GM23338 (cell line): ENCODE measurements around the gene CAPN10. TPM values are rescaled to one million over a fixed set of nuclear protein-coding genes. Genes with fewer than 3 reads are reported as not detected.

Experiments used
- ATAC-seq: fragments of 200-7000 bp; cut with Tn5 transposase; 3 replicates; pipeline ENCODE4 v1.9.1; 2020
- DNase-seq: peaks from one replicate; pipeline ENCODE4 v3.0.0-alpha.2; 2015; ENCODE audit warnings: low spot score
- H2AFZ ChIP-seq: fragments of 200-600 bp; sonication (generic); 2 replicates; pipeline ENCODE4 v1.8.0; 2016; ENCODE audit warnings: antibody characterized with exemption, mild to moderate bottlenecking, moderate library complexity
- H3F3A ChIP-seq: fragments of 200-600 bp; sonication (generic); replicated peaks from 2 replicates; pipeline ENCODE4 v1.8.0; 2017; ENCODE audit warnings: antibody characterized with exemption, mixed run types, low read depth
- H3K27ac ChIP-seq: fragments of 200-600 bp; sonication (generic); 2 replicates; pipeline ENCODE4 v1.6.1; 2016; ENCODE audit warnings: low read depth
- H3K27me3 ChIP-seq: fragments of 200-600 bp; sonication (generic); 2 replicates; pipeline ENCODE4 v1.8.0; 2016; ENCODE audit warnings: mild to moderate bottlenecking, mixed run types, moderate library complexity; ENCODE audit not compliant: insufficient read depth
- H3K36me3 ChIP-seq: fragments of 200-600 bp; sonication (generic); 2 replicates; pipeline ENCODE4 v1.8.0; 2016; ENCODE audit warnings: mild to moderate bottlenecking; ENCODE audit not compliant: insufficient read depth
- H3K4me1 ChIP-seq: fragments of 200-600 bp; sonication (generic); 2 replicates; pipeline ENCODE4 v1.8.0; 2016; ENCODE audit warnings: mild to moderate bottlenecking, moderate library complexity; ENCODE audit not compliant: insufficient read depth
- H3K4me2 ChIP-seq: fragments of 200-600 bp; sonication (generic); 2 replicates; pipeline ENCODE4 v1.7.1; 2017; ENCODE audit warnings: mixed run types
- H3K4me3 ChIP-seq: fragments of 200-600 bp; sonication (generic); 2 replicates; pipeline ENCODE4 v1.6.1; 2016; ENCODE audit warnings: mixed run types
- H3K79me2 ChIP-seq: fragments of 200-600 bp; sonication (generic); replicated peaks from 2 replicates; pipeline ENCODE4 v1.8.0; 2017; ENCODE audit warnings: mild to moderate bottlenecking; ENCODE audit not compliant: insufficient read depth
- H3K9me2 ChIP-seq: fragments of 200-600 bp; sonication (generic); 2 replicates; pipeline ENCODE4 v1.8.0; 2017; ENCODE audit not compliant: insufficient read depth
- H4K20me1 ChIP-seq: fragments of 200-600 bp; sonication (generic); replicated peaks from 2 replicates; pipeline ENCODE4 v1.8.0; 2017; ENCODE audit warnings: mild to moderate bottlenecking; ENCODE audit not compliant: insufficient read depth
- H3K27ac Mint-ChIP-seq: 2 replicates; pipeline ENCODE4 v1.8.0; 2020; ENCODE audit warnings: inconsistent platforms, mild to moderate bottlenecking, moderate library complexity, mixed read lengths
- H3K27me3 Mint-ChIP-seq: 3 replicates; pipeline ENCODE4 v1.8.0; 2022; ENCODE audit warnings: low read depth, mild to moderate bottlenecking, moderate library complexity, mixed read lengths, inconsistent platforms; ENCODE audit not compliant: insufficient read depth, poor library complexity
- H3K36me3 Mint-ChIP-seq: 3 replicates; pipeline ENCODE4 v1.8.0; 2021; ENCODE audit warnings: low read depth, mild to moderate bottlenecking, inconsistent platforms, moderate library complexity, mixed read lengths
- H3K4me1 Mint-ChIP-seq: 3 replicates; pipeline ENCODE4 v1.8.0; 2020; ENCODE audit warnings: mild to moderate bottlenecking, inconsistent platforms, mixed read lengths
- H3K4me3 Mint-ChIP-seq: 3 replicates; pipeline ENCODE4 v1.8.0; 2021; ENCODE audit warnings: moderate library complexity, mild to moderate bottlenecking, inconsistent platforms, mixed read lengths
- H3K9me3 Mint-ChIP-seq: 3 replicates; pipeline ENCODE4 v1.8.0; 2020; ENCODE audit warnings: moderate library complexity, mild to moderate bottlenecking, inconsistent platforms, mixed read lengths
- CREB1 ChIP-seq: fragments of 250-450 bp; sonication (Bioruptor Pico); IDR thresholded peaks from 2 replicates; pipeline ENCODE4 v1.5.0; 2020; ENCODE audit warnings: low read depth, mild to moderate bottlenecking, moderate library complexity
- CTCF ChIP-seq, 2 experiments: fragments of 200-600 bp in 1 of 2; sonication (generic) in 1 of 2; conservative IDR thresholded peaks; 2 replicates each; pipeline versions ENCODE4 v1.5.1 to v1.6.1; 2016 to 2017; ENCODE audit warnings: antibody characterized with exemption in 2 of 2, low read depth in 2 of 2, mild to moderate bottlenecking in 2 of 2, moderate library complexity in 1 of 2
- ETS1 ChIP-seq: IDR thresholded peaks from 2 replicates; pipeline ENCODE4 v1.6.1; 2016; ENCODE audit warnings: antibody characterized with exemption
- EZH2 ChIP-seq: fragments of 200-600 bp; sonication (generic); IDR thresholded peaks from one replicate; pipeline ENCODE4 v1.8.0; 2017; ENCODE audit warnings: antibody characterized with exemption, mild to moderate bottlenecking, low read depth; ENCODE audit not compliant: unreplicated experiment
- EZH2phosphoT487 ChIP-seq: fragments of 200-600 bp; sonication (generic); IDR thresholded peaks from one replicate; pipeline ENCODE4 v1.8.1; 2018; ENCODE audit warnings: antibody characterized with exemption; ENCODE audit not compliant: unreplicated experiment
- JUNB ChIP-seq: IDR thresholded peaks from one replicate; pipeline ENCODE4 v1.6.1; 2016; ENCODE audit warnings: antibody characterized with exemption; ENCODE audit not compliant: unreplicated experiment
- NANOG ChIP-seq: IDR thresholded peaks from 2 replicates; pipeline ENCODE4 v1.6.1; 2016; ENCODE audit warnings: antibody characterized with exemption, borderline replicate concordance
- POLR2AphosphoS5 ChIP-seq: IDR thresholded peaks from 2 replicates; pipeline ENCODE4 v1.6.1; 2016; ENCODE audit warnings: antibody characterized with exemption, low read depth
- STAT1 ChIP-seq: IDR thresholded peaks from one replicate; pipeline ENCODE4 v1.6.1; 2016; ENCODE audit warnings: antibody characterized with exemption; ENCODE audit not compliant: unreplicated experiment
- ZNF114 ChIP-seq: fragments of 250-450 bp; sonication (Bioruptor Pico); IDR thresholded peaks from 2 replicates; pipeline ENCODE4 v1.5.0; 2020; ENCODE audit warnings: mild to moderate bottlenecking, moderate library complexity
- ZNF331 ChIP-seq: fragments of 250-450 bp; sonication (Bioruptor Pico); IDR thresholded peaks from 2 replicates; pipeline ENCODE4 v1.5.0; 2020; ENCODE audit warnings: low read depth, mild to moderate bottlenecking, moderate library complexity
- polyA plus RNA-seq: library from polyadenylated mRNA; unstranded; fragments of >200 nt; fragmentation: Nextera tagmentation; extraction: Ambion mirVana; gene quantifications from 2 replicates; pipeline ENCODE4 v1.2.1, GENCODE V29; 2016
- total RNA-seq: library from RNA; depleted of rRNA; stranded (reverse); fragments of >200 nt; shearing (Covaris generic); gene quantifications from 2 replicates; pipeline ENCODE4 v1.2.3, GENCODE V29; 2014
- TF ChIP-seq, protein P1 (sequence below): fragments of 250-450 bp; sonication (Bioruptor Pico); IDR thresholded peaks from 2 replicates; pipeline ENCODE4 v1.5.0; 2020; ENCODE audit warnings: mild to moderate bottlenecking, moderate library complexity
- TF ChIP-seq, protein P2 (sequence below): IDR thresholded peaks from one replicate; pipeline ENCODE4 v1.6.1; 2018; ENCODE audit warnings: antibody characterized with exemption; ENCODE audit not compliant: unreplicated experiment

CAPN10 gene
- total and polyA plus RNA-seq, 2 experiments from 2014 or later = 30.2 to 59.8 TPM

DNA sequence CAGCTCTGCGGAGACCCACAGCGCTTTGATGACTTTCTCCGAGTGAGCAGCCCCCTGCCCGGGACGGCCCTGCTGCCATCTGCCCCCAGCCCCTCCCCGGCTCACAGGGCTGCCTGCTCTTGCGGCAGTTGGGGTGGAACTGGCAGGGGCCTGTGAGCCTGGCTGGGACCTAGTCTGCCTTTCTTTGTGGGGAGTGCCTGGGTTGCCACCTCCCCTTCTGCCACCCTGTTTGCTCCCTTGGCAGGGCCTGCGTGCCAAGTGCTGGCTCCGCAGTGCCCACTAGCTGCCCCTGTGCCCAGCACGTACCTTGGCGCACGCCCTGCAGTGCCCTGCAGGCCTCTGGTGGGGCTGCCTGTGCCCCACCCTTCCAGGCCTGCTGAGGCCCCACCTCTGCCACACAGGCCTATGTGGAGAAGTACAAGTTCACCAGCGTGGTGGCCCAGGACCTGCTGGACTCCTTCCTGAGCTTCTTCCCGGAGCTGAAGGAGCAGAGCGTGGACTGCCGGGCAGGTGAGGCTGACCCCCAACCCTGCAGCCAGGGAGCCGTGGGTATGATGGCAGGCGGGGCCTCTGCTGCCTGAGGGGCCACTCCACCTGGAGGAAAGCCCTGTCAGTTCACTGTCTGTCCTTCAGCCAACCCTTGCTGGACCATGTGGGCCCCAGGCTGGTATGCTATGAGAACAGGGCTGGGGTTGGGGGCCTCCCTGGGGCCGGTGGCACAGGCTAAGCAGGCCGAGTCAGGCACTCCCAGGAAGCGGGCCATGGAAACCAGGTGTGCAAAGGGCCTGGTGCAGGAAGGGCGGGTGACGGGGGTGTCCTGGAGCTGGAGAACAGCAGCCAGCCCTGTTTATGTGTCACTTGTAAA is 11.2 kb upstream of the CAPN10 start:
- H3K27me3 Mint-ChIP-seq = peaks cover 21% of the 10 kb centered on the region
- Histone ChIP-seq H3K9me2 (no peaks in the 10 kb centered on the region), H3K4me2 (no peak overlapping the region), H3F3A (0 out of 2 replicates have a peak, but pooled peaks cover 2% of the 10 kb centered on the region), H3K4me3 (no peak overlapping the region), H3K4me1 (no peaks in the 10 kb centered on the region), H4K20me1 (peaks cover 5% of the 10 kb centered on the region; the same call in 1 of the 2 replicates), H3K27ac (no peak overlapping the region), H3K27me3 (0 out of 2 replicates have a peak, but pooled peaks cover under 1% of the 10 kb centered on the region), H2AFZ (no peak overlapping the region), H3K79me2 (no peaks in the 10 kb centered on the region; the same call in 1 of the 2 replicates), H3K36me3 (no peaks in the 10 kb centered on the region)
- no peak overlapping the region for H3K27ac Mint-ChIP-seq
- no peak overlapping the region for H3K4me3 Mint-ChIP-seq
- no peaks in the 10 kb centered on the region for H3K36me3 Mint-ChIP-seq
- no peak for DNase-seq
- H3K9me3 Mint-ChIP-seq = no peaks in the 10 kb centered on the region
- TF ChIP-seq CTCF (conservative IDR thresholded peaks at IDR 0.05; ENCODE audit: low read depth in 2 of 2) (no peak), ZNF114 (CRISPR knock-in tag) (no peak), EZH2phosphoT487 (no peak), ZNF331 (CRISPR knock-in tag) (no peak), NANOG (no peak), STAT1 (no peak), CREB1 (CRISPR knock-in tag) (no peak), ETS1 (no peak), JUNB (no peak), POLR2AphosphoS5 (no peak), EZH2 (no peak)
- TF ChIP-seq, protein P1, sequence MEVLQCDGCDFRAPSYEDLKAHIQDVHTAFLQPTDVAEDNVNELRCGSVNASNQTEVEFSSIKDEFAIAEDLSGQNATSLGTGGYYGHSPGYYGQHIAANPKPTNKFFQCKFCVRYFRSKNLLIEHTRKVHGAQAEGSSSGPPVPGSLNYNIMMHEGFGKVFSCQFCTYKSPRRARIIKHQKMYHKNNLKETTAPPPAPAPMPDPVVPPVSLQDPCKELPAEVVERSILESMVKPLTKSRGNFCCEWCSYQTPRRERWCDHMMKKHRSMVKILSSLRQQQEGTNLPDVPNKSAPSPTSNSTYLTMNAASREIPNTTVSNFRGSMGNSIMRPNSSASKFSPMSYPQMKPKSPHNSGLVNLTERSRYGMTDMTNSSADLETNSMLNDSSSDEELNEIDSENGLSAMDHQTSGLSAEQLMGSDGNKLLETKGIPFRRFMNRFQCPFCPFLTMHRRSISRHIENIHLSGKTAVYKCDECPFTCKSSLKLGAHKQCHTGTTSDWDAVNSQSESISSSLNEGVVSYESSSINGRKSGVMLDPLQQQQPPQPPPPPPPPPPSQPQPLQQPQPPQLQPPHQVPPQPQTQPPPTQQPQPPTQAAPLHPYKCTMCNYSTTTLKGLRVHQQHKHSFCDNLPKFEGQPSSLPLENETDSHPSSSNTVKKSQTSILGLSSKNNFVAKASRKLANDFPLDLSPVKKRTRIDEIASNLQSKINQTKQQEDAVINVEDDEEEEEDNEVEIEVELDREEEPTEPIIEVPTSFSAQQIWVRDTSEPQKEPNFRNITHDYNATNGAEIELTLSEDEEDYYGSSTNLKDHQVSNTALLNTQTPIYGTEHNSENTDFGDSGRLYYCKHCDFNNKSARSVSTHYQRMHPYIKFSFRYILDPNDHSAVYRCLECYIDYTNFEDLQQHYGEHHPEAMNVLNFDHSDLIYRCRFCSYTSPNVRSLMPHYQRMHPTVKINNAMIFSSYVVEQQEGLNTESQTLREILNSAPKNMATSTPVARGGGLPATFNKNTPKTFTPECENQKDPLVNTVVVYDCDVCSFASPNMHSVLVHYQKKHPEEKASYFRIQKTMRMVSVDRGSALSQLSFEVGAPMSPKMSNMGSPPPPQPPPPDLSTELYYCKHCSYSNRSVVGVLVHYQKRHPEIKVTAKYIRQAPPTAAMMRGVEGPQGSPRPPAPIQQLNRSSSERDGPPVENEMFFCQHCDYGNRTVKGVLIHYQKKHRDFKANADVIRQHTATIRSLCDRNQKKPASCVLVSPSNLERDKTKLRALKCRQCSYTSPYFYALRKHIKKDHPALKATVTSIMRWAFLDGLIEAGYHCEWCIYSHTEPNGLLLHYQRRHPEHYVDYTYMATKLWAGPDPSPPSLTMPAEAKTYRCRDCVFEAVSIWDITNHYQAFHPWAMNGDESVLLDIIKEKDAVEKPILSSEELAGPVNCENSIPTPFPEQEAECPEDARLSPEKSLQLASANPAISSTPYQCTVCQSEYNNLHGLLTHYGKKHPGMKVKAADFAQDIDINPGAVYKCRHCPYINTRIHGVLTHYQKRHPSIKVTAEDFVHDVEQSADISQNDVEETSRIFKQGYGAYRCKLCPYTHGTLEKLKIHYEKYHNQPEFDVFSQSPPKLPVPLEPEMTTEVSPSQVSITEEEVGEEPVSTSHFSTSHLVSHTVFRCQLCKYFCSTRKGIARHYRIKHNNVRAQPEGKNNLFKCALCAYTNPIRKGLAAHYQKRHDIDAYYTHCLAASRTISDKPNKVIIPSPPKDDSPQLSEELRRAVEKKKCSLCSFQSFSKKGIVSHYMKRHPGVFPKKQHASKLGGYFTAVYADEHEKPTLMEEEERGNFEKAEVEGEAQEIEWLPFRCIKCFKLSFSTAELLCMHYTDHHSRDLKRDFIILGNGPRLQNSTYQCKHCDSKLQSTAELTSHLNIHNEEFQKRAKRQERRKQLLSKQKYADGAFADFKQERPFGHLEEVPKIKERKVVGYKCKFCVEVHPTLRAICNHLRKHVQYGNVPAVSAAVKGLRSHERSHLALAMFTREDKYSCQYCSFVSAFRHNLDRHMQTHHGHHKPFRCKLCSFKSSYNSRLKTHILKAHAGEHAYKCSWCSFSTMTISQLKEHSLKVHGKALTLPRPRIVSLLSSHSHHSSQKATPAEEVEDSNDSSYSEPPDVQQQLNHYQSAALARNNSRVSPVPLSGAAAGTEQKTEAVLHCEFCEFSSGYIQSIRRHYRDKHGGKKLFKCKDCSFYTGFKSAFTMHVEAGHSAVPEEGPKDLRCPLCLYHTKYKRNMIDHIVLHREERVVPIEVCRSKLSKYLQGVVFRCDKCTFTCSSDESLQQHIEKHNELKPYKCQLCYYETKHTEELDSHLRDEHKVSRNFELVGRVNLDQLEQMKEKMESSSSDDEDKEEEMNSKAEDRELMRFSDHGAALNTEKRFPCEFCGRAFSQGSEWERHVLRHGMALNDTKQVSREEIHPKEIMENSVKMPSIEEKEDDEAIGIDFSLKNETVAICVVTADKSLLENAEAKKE (CRISPR knock-in tag) = no peak
- TF ChIP-seq, protein P2, sequence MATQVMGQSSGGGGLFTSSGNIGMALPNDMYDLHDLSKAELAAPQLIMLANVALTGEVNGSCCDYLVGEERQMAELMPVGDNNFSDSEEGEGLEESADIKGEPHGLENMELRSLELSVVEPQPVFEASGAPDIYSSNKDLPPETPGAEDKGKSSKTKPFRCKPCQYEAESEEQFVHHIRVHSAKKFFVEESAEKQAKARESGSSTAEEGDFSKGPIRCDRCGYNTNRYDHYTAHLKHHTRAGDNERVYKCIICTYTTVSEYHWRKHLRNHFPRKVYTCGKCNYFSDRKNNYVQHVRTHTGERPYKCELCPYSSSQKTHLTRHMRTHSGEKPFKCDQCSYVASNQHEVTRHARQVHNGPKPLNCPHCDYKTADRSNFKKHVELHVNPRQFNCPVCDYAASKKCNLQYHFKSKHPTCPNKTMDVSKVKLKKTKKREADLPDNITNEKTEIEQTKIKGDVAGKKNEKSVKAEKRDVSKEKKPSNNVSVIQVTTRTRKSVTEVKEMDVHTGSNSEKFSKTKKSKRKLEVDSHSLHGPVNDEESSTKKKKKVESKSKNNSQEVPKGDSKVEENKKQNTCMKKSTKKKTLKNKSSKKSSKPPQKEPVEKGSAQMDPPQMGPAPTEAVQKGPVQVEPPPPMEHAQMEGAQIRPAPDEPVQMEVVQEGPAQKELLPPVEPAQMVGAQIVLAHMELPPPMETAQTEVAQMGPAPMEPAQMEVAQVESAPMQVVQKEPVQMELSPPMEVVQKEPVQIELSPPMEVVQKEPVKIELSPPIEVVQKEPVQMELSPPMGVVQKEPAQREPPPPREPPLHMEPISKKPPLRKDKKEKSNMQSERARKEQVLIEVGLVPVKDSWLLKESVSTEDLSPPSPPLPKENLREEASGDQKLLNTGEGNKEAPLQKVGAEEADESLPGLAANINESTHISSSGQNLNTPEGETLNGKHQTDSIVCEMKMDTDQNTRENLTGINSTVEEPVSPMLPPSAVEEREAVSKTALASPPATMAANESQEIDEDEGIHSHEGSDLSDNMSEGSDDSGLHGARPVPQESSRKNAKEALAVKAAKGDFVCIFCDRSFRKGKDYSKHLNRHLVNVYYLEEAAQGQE = no peak
- ATAC-seq = no peak
- peaks cover 8% of the 10 kb centered on the region for H3K4me1 Mint-ChIP-seq
